Osteocyte (in vitro differentiated cells): ENCODE measurements around the gene EFCAB12. TPM values are rescaled to one million over a fixed set of nuclear protein-coding genes. Genes with fewer than 3 reads are reported as not detected.

ENCODE experiments used
- DNase-seq: peaks from one replicate; pipeline ENCODE4 v3.0.0; 2021; ENCODE audit warnings: mixed read lengths; ENCODE audit not compliant: unreplicated experiment; ENCODE audit errors: extremely low spot score
- H3K27ac Mint-ChIP-seq: one replicate; pipeline ENCODE4 v1.8.0; 2021; ENCODE audit warnings: mild to moderate bottlenecking, mixed read lengths; ENCODE audit not compliant: unreplicated experiment
- H3K27me3 Mint-ChIP-seq: one replicate; pipeline ENCODE4 v1.8.0; 2021; ENCODE audit warnings: mixed read lengths; ENCODE audit not compliant: unreplicated experiment
- H3K36me3 Mint-ChIP-seq: one replicate; pipeline ENCODE4 v1.8.0; 2021; ENCODE audit warnings: mixed read lengths; ENCODE audit not compliant: unreplicated experiment
- H3K4me1 Mint-ChIP-seq: one replicate; pipeline ENCODE4 v1.8.0; 2021; ENCODE audit warnings: mixed read lengths; ENCODE audit not compliant: unreplicated experiment
- H3K4me3 Mint-ChIP-seq: one replicate; pipeline ENCODE4 v1.8.0; 2021; ENCODE audit warnings: mild to moderate bottlenecking, moderate library complexity, mixed read lengths; ENCODE audit not compliant: unreplicated experiment
- H3K9me3 Mint-ChIP-seq: one replicate; pipeline ENCODE4 v1.8.0; 2021; ENCODE audit warnings: mixed read lengths; ENCODE audit not compliant: unreplicated experiment
- total RNA-seq: library from RNA; stranded (reverse); gene quantifications from 2 replicates; pipeline ENCODE4 v1.2.1, GENCODE V29; 2021
- TF ChIP-seq, protein P1 (sequence below): fragments of 200-600 bp; sonication (generic); IDR thresholded peaks from 2 replicates; pipeline ENCODE4 v1.5.0; 2021; ENCODE audit warnings: antibody characterized with exemption, mild to moderate bottlenecking, moderate library complexity

Gene EFCAB12
- total RNA-seq, 1 donor from 2014 or later: 0.30 TPM

DNA sequence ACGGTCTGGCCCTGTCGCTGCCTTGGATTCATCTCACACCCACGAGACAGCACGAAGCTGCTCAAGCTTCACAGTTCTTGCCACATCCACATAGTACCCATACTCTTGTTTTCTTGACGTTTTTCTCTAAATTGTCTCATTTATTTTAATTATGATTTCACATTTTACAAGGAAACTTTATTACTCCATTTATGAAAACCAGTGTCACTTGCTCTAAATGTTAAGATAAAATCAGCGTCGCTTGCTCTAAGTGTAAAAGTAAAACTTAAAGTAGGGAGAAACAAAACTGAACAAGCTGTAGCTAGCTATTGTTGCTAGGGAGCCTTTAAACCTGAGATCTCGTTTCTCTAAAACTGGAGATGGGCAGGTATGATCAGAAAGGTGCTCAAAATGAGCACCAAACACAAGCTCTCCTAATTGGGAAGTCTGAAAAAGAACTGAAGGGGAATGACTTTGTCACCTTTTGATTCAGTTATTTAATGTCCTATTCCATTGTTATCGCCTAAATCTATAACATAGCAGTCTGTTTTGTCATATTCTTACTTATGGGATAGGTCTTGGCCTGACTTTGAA lies 12.3 kb upstream of the EFCAB12 start:
- no peak for DNase-seq
- TF ChIP-seq, protein P1, sequence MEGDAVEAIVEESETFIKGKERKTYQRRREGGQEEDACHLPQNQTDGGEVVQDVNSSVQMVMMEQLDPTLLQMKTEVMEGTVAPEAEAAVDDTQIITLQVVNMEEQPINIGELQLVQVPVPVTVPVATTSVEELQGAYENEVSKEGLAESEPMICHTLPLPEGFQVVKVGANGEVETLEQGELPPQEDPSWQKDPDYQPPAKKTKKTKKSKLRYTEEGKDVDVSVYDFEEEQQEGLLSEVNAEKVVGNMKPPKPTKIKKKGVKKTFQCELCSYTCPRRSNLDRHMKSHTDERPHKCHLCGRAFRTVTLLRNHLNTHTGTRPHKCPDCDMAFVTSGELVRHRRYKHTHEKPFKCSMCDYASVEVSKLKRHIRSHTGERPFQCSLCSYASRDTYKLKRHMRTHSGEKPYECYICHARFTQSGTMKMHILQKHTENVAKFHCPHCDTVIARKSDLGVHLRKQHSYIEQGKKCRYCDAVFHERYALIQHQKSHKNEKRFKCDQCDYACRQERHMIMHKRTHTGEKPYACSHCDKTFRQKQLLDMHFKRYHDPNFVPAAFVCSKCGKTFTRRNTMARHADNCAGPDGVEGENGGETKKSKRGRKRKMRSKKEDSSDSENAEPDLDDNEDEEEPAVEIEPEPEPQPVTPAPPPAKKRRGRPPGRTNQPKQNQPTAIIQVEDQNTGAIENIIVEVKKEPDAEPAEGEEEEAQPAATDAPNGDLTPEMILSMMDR: no peak
- H3K27me3 Mint-ChIP-seq: no peaks in the 10 kb centered on the region
- peaks cover 16% of the 10 kb centered on the region for H3K36me3 Mint-ChIP-seq
- H3K4me1 Mint-ChIP-seq: peaks cover 50% of the 10 kb centered on the region
- peak overlapping the region; percentile 94 for H3K27ac Mint-ChIP-seq
- no peaks in the 10 kb centered on the region for H3K9me3 Mint-ChIP-seq
- H3K4me3 Mint-ChIP-seq: peak overlapping the region; percentile 95

DNA sequence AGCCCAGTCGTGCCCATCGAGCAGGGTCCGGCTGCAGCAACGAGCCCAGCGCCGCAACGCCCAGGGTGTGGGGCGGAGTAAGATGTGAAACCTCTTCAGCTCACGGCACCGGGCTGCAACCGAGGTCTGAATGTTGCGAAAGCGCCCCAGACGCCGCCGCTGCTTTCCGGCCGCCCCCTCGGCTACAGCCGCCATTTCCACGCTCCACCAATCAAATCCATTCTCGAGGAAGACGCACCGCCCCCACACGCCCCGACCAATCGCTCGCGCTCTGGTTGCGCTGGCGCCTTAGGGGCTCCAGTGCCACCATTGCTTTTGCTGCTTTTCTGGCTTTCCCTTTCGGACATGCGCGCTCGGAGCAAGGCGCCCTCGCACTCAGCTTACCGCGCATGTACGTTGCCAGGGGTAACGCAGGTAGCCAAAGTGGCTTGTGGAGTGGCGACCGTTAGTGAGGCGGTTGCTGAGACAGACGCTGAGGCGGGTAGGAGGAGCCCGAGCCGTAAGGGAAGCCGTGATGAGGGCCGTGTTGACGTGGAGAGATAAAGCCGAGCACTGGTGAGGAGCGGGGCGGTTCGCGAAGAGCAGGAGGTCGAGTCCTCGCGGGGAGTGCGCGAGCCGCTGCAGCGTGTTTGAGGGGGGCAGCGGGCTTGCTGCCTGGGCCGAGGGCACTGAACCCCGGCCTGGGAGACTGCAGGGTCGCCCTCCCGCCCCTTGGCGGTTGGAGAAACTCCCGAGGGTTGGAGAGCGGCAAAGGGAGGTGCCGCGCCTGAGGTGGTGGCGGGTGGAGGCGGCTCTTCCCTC lies 11.6 kb upstream of the EFCAB12 start, which contains the start of the genes IFT122 and MBD4:
Gene IFT122, plus strand, starts transcription at position 408 of the 801 bp plus-strand sequence. Its CDS starts 107 bp downstream, at position 515.
Gene MBD4, minus strand, starts transcription at position 132 of the 801 bp plus-strand sequence. Its CDS starts 115 bp downstream, at position 17.
- Mint-ChIP-seq H3K27me3 (no peaks in the 10 kb centered on the region), H3K36me3 (peaks cover 21% of the 10 kb centered on the region), H3K4me3 (peak within 1 kb of the TSS; percentile 95), H3K27ac (peak within 1 kb of the TSS; percentile 94), H3K4me1 (peaks cover 55% of the 10 kb centered on the region), H3K9me3 (no peaks in the 10 kb centered on the region)
- DNase-seq: peak; percentile 99
- TF ChIP-seq, protein P1: no peak

DNA sequence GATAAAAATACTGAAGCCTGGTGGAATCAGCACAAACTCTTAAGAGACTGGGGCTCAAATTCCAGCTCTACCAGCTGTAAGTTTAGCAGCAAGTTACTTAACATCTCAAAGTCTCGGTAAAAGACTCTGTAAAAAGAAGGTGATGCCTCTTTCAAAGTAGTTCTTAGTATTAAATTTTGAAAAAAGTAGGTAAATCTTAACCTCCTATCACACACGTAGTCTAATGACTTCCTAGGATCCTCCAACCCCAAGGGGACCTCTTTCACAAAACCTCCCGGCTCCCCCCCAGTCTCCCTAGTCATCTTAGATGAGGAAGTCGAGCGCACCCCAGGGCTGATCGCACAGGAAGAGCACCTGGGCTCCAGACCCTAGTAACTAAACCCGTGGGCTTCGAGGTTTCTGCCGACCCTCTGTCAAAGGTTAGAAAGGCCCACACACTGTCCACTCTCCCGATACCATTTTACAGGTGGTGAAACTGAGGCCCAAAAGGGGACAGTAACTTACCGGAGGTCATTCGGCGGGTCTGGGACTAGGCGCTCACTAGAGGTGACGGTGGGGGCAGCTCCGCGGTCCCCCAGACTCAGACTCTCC lies 10.9 kb upstream of the EFCAB12 start:
- TF ChIP-seq, protein P1: no peak
- Mint-ChIP-seq H3K27me3 (no peaks in the 10 kb centered on the region), H3K36me3 (peaks cover 21% of the 10 kb centered on the region), H3K4me1 (peaks cover 58% of the 10 kb centered on the region), H3K4me3 (peak overlapping the region; percentile 95), H3K27ac (peak overlapping the region; percentile 94), H3K9me3 (no peaks in the 10 kb centered on the region)
- no peak for DNase-seq

DNA sequence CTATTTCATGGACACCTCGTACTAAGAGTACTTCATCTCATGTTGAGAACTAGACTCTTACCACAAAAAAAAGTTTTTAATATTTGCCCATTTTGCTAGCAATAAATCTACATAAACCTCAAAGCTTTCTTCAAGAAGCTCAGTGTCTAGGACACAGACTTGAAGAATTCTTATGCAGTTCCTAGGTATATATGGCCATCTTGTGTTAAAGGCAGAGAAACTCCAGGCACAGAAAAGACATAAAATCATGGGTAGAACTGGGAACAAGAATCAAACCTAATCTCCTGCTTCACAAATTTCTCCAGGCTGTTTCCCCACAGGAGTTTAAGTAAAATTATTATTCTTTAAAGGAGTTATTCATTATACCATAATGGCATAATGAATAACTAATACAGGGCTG lies 6.9 kb upstream of the EFCAB12 start:
- DNase-seq: no peak
- H3K27me3 Mint-ChIP-seq: no peaks in the 10 kb centered on the region
- TF ChIP-seq, protein P1: no peak
- peaks cover 31% of the 10 kb centered on the region for H3K4me1 Mint-ChIP-seq
- no peak overlapping the region for H3K4me3 Mint-ChIP-seq
- H3K36me3 Mint-ChIP-seq: peaks cover 42% of the 10 kb centered on the region
- no peak overlapping the region for H3K27ac Mint-ChIP-seq
- H3K9me3 Mint-ChIP-seq: no peaks in the 10 kb centered on the region

DNA sequence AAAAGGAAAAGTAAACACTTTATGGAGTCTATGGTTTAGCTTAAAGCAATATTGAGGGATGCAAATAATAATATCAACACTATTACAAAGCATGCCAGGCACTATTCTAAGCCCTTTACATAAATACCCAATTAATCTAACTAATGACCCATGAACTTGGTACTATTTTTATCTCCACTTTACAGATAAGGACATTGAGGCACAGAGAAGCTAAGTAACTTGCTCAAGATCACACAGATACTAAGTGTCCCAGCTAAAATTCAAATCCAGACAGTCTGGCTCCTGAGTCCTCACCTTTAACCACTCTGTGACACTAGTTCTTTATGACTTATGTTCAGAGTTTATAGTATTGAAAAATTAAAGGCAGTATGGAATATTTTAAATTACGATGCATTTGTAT lies 5.7 kb upstream of the EFCAB12 start:
- Mint-ChIP-seq H3K4me1 (peaks cover 24% of the 10 kb centered on the region), H3K27ac (no peak overlapping the region), H3K9me3 (no peaks in the 10 kb centered on the region), H3K36me3 (peaks cover 42% of the 10 kb centered on the region), H3K4me3 (no peak overlapping the region), H3K27me3 (no peaks in the 10 kb centered on the region)
- TF ChIP-seq, protein P1: no peak
- no peak for DNase-seq
